ENCODE results near the gene PBX4.

Gene PBX4

DNA sequence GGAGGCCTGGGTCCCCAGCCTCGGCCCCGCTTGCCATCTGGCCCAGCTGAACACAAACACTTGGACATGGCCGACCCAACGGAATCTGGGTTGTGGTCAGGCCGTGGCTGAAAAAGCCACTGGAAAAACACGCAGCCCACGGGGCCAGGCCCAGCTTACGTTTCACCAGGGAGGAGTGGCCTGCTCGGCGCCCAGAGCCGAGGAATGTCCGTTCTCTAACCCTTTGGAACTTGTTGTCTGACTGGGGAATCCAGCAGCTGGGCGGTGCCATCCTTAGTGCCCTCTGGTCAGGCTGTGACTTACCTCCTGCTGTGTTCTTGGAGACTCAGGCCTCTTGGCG, 66.7 kb downstream of the PBX4 start:
- Histone ChIP-seq H3K4me1 (ENCODE audit: control insufficient read depth, insufficient read depth, low read length) (no peaks in the 10 kb centered on the region), H3K9me3 (ENCODE audit: control insufficient read depth, insufficient read depth, low read depth, low read length) (no peaks in the 10 kb centered on the region), H3K27ac (ENCODE audit: extremely low read depth, low read depth, low read length) (no peak overlapping the region), H3K36me3 (ENCODE audit: control insufficient read depth in 2 of 2, insufficient read depth in 1 of 2, low read length in 2 of 2) (no peaks in the 10 kb centered on the region), H3K4me3 (ENCODE audit: low read depth, low read length) (no peak overlapping the region)
- TF ChIP-seq, protein P1, sequence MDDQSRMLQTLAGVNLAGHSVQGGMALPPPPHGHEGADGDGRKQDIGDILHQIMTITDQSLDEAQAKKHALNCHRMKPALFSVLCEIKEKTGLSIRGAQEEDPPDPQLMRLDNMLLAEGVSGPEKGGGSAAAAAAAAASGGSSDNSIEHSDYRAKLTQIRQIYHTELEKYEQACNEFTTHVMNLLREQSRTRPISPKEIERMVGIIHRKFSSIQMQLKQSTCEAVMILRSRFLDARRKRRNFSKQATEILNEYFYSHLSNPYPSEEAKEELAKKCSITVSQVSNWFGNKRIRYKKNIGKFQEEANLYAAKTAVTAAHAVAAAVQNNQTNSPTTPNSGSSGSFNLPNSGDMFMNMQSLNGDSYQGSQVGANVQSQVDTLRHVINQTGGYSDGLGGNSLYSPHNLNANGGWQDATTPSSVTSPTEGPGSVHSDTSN (CRISPR knock-in tag; IDR thresholded peaks at IDR 0.05): no peak
- no peak for TF ChIP-seq GLIS2 (tag by site-specific recombination; IDR thresholded peaks at IDR 0.05)
- TF ChIP-seq ZNF707 (tag by site-specific recombination; IDR thresholded peaks at IDR 0.05): no peak
- no peak for TF ChIP-seq ZBTB1 (tag by site-specific recombination; IDR thresholded peaks at IDR 0.05)
- no peak for TF ChIP-seq ZNF362 (tag by site-specific recombination; IDR thresholded peaks at IDR 0.05)
- TF ChIP-seq FEZF1 (tag by site-specific recombination; IDR thresholded peaks at IDR 0.05): no peak
- TF ChIP-seq, protein P2, sequence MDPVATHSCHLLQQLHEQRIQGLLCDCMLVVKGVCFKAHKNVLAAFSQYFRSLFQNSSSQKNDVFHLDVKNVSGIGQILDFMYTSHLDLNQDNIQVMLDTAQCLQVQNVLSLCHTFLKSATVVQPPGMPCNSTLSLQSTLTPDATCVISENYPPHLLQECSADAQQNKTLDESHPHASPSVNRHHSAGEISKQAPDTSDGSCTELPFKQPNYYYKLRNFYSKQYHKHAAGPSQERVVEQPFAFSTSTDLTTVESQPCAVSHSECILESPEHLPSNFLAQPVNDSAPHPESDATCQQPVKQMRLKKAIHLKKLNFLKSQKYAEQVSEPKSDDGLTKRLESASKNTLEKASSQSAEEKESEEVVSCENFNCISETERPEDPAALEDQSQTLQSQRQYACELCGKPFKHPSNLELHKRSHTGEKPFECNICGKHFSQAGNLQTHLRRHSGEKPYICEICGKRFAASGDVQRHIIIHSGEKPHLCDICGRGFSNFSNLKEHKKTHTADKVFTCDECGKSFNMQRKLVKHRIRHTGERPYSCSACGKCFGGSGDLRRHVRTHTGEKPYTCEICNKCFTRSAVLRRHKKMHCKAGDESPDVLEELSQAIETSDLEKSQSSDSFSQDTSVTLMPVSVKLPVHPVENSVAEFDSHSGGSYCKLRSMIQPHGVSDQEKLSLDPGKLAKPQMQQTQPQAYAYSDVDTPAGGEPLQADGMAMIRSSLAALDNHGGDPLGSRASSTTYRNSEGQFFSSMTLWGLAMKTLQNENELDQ (tag by site-specific recombination; IDR thresholded peaks at IDR 0.05; ENCODE audit: low read depth): no peak
- TF ChIP-seq, protein P3, sequence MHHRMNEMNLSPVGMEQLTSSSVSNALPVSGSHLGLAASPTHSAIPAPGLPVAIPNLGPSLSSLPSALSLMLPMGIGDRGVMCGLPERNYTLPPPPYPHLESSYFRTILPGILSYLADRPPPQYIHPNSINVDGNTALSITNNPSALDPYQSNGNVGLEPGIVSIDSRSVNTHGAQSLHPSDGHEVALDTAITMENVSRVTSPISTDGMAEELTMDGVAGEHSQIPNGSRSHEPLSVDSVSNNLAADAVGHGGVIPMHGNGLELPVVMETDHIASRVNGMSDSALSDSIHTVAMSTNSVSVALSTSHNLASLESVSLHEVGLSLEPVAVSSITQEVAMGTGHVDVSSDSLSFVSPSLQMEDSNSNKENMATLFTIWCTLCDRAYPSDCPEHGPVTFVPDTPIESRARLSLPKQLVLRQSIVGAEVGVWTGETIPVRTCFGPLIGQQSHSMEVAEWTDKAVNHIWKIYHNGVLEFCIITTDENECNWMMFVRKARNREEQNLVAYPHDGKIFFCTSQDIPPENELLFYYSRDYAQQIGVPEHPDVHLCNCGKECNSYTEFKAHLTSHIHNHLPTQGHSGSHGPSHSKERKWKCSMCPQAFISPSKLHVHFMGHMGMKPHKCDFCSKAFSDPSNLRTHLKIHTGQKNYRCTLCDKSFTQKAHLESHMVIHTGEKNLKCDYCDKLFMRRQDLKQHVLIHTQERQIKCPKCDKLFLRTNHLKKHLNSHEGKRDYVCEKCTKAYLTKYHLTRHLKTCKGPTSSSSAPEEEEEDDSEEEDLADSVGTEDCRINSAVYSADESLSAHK (tag by site-specific recombination; IDR thresholded peaks at IDR 0.05): no peak
- TF ChIP-seq ZFP69B (tag by site-specific recombination; IDR thresholded peaks at IDR 0.05): no peak
- no peak for TF ChIP-seq ZNF132 (tag by site-specific recombination; IDR thresholded peaks at IDR 0.05; ENCODE audit: borderline replicate concordance)
- TF ChIP-seq ZNF76 (tag by site-specific recombination; IDR thresholded peaks at IDR 0.05; ENCODE audit: borderline replicate concordance, low read depth): no peak
- no peak for TF ChIP-seq ZNF426 (tag by site-specific recombination; IDR thresholded peaks at IDR 0.05)
- TF ChIP-seq ZSCAN30 (tag by site-specific recombination; IDR thresholded peaks at IDR 0.05): no peak
- TF ChIP-seq ZIC2 (tag by site-specific recombination; IDR thresholded peaks at IDR 0.05): no peak
- TF ChIP-seq OSR2 (tag by site-specific recombination; IDR thresholded peaks at IDR 0.05): no peak
- TF ChIP-seq ZNF366 (tag by site-specific recombination; conservative IDR thresholded peaks at IDR 0.05): no peak
- no peak for TF ChIP-seq ZNF600 (tag by site-specific recombination; IDR thresholded peaks at IDR 0.05)
- ChIA-PET POLR2A (no interaction called here), CTCF (interaction anchor here (1.9 to 7.0 kb wide), 4 partner anchors 9 to 92 kb away, joined by 6 to 75 read pairs (median 10); partner anchors contain the start of genes GMIP and YJEFN3)

DNA sequence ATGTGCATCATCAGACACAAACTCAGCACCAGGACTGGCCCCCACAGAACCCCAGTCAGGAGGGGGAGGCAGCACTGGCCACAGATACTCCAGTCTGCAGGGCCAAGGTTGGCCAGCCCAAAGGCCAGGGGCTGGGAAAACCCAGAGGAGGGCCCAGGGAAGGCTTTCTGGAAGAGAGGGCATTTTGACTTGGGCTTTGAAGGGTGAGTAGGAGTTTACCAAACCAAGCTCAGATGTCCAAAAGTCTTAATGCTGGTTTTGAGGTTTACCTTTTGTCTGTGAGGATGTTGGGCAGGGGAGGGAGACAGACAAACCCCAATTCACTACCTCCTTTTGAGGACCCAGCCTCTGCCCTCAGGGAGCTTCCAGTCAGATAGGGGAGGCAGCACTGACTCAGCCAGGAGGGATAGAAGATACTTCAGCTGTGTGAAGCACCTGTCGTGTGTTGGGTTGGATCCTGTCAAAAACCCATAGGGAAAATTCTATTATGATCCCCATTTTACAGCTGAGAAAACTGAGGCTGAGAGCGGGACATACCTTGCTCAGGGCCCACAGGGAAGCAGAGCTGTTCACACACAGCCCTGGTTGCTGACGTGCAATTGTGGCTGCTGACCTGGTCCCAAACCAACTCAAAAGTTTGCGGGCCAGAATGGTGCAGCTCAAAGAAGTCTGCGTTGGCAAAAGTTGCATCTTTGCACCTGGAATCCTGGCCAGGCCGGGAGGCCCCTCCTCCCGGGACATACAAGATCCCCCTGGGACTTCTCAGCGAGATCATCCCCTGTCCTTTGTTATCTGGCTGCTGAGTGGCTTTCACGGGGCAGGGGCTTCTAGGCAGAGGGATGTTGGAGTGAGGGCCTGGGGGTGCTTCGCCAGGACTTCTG, 67.3 kb downstream of the PBX4 start:
- H3K4me3 ChIP-seq (ENCODE audit: low read depth, low read length): no peak overlapping the region
- no peaks in the 10 kb centered on the region for H3K4me1 ChIP-seq (ENCODE audit: control insufficient read depth, insufficient read depth, low read length)
- H3K9me3 ChIP-seq (ENCODE audit: control insufficient read depth, insufficient read depth, low read depth, low read length): no peaks in the 10 kb centered on the region
- no peak overlapping the region for H3K27ac ChIP-seq (ENCODE audit: extremely low read depth, low read depth, low read length)
- CTCF ChIA-PET: interaction anchor here (0.7 to 7.0 kb wide), 4 partner anchors 9 to 112 kb away, joined by 3 to 75 read pairs (median 7); partner anchors contain the start of genes GMIP and YJEFN3
- TF ChIP-seq, protein P4, sequence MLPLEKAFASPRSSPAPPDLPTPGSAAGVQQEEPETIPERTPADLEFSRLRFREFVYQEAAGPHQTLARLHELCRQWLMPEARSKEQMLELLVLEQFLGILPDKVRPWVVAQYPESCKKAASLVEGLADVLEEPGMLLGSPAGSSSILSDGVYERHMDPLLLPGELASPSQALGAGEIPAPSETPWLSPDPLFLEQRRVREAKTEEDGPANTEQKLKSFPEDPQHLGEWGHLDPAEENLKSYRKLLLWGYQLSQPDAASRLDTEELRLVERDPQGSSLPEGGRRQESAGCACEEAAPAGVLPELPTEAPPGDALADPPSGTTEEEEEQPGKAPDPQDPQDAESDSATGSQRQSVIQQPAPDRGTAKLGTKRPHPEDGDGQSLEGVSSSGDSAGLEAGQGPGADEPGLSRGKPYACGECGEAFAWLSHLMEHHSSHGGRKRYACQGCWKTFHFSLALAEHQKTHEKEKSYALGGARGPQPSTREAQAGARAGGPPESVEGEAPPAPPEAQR (tag by site-specific recombination; IDR thresholded peaks at IDR 0.05): no peak
- no peak for TF ChIP-seq ZNF214 (tag by site-specific recombination; IDR thresholded peaks at IDR 0.05; ENCODE audit: borderline replicate concordance)
- TF ChIP-seq ZFP3 (tag by site-specific recombination; IDR thresholded peaks at IDR 0.05; ENCODE audit: low read depth): peak; percentile 95
- H3K36me3 ChIP-seq (ENCODE audit: control insufficient read depth in 2 of 2, insufficient read depth in 1 of 2, low read length in 2 of 2): no peaks in the 10 kb centered on the region
- POLR2A ChIA-PET: no interaction called here
